ENCODE measurements around the gene NIPAL3. TPM values are rescaled to one million over a fixed set of nuclear protein-coding genes. Genes with fewer than 3 reads are reported as not detected.
A peak's percentile ranks its signal among the peaks of the same experiment; 100 is the strongest.

NIPAL3 gene
- total and polyA plus RNA-seq, 2 donors from 2014 or later, result 13.5 to 46.4 TPM

- H3K36me3 ChIP-seq (ENCODE audit: control insufficient read depth in 2 of 3, insufficient read depth in 3 of 3, low read length in 3 of 3), result peaks cover 0 to 15% (median 12%) of the 10 kb centered on the region in 3 donors
- no peak overlapping the region for H3K4me3 ChIP-seq (ENCODE audit: low read length in 3 of 3)
- H3K4me1 ChIP-seq (ENCODE audit: control insufficient read depth in 2 of 3, insufficient read depth in 2 of 3, low read depth in 1 of 3, low read length in 3 of 3), result no peaks in the 10 kb centered on the region
- no peak for DNase-seq
- H3K27me3 ChIP-seq (ENCODE audit: control insufficient read depth, insufficient read depth, low read length), result no peaks in the 10 kb centered on the region
- intact Hi-C loops (cut with DNase I), result no loop called here
- H3K9me3 ChIP-seq (ENCODE audit: control insufficient read depth in 2 of 3, insufficient read depth in 1 of 3, low read length in 3 of 3), result no peaks in the 10 kb centered on the region
- no peak overlapping the region for H3K27ac ChIP-seq (ENCODE audit: low read depth in 2 of 2, low read length in 2 of 2)
- no peak overlapping the region for H3K9ac ChIP-seq (ENCODE audit: low read length in 3 of 3)
- FAIRE-seq, result no peak
- no peak for TF ChIP-seq CTCF (IDR thresholded peaks at IDR 0.05; ENCODE audit: borderline replicate concordance, extremely low read depth, insufficient read depth)
These were observed 35.3 kb downstream of the NIPAL3 start for GRCh38 chr1:24450857-24451397.

- Histone ChIP-seq H3K4me1 (ENCODE audit: control insufficient read depth in 2 of 3, insufficient read depth in 2 of 3, low read depth in 1 of 3, low read length in 3 of 3) (no peaks in the 10 kb centered on the region), H3K9ac (ENCODE audit: low read length in 3 of 3) (no peak overlapping the region), H3K27me3 (ENCODE audit: control insufficient read depth, insufficient read depth, low read length) (no peaks in the 10 kb centered on the region), H3K36me3 (ENCODE audit: control insufficient read depth in 2 of 3, insufficient read depth in 3 of 3, low read length in 3 of 3) (peaks cover 0 to 15% (median 12%) of the 10 kb centered on the region in 3 donors), H3K9me3 (ENCODE audit: control insufficient read depth in 2 of 3, insufficient read depth in 1 of 3, low read length in 3 of 3) (no peaks in the 10 kb centered on the region), H3K27ac (ENCODE audit: low read depth in 2 of 2, low read length in 2 of 2) (no peak overlapping the region), H3K4me3 (ENCODE audit: low read length in 3 of 3) (no peak overlapping the region)
- FAIRE-seq, result no peak
- DNase-seq, result peak in 2 of 5 donors; percentile 24 to 52
- intact Hi-C loops (cut with DNase I), result no loop called here
- no peak for TF ChIP-seq CTCF (IDR thresholded peaks at IDR 0.05; ENCODE audit: borderline replicate concordance, extremely low read depth, insufficient read depth)
These were observed 36.1 kb downstream of the NIPAL3 start for GRCh38 chr1:24451746-24452145.

- Histone ChIP-seq H3K4me3 (ENCODE audit: low read length in 3 of 3) (no peak overlapping the region), H3K27ac (ENCODE audit: low read depth in 2 of 2, low read length in 2 of 2) (no peak overlapping the region), H3K27me3 (ENCODE audit: control insufficient read depth, insufficient read depth, low read length) (no peaks in the 10 kb centered on the region), H3K9me3 (ENCODE audit: control insufficient read depth in 2 of 3, insufficient read depth in 1 of 3, low read length in 3 of 3) (no peaks in the 10 kb centered on the region), H3K4me1 (ENCODE audit: control insufficient read depth in 2 of 3, insufficient read depth in 2 of 3, low read depth in 1 of 3, low read length in 3 of 3) (no peaks in the 10 kb centered on the region), H3K9ac (ENCODE audit: low read length in 3 of 3) (no peak overlapping the region), H3K36me3 (ENCODE audit: control insufficient read depth in 2 of 3, insufficient read depth in 3 of 3, low read length in 3 of 3) (peaks cover 0 to 15% (median 14%) of the 10 kb centered on the region in 3 donors)
- FAIRE-seq (no peak), DNase-seq (peak in 1 of 5 donors; percentile 56)
- intact Hi-C loops (cut with DNase I), result no loop called here
- TF ChIP-seq CTCF (IDR thresholded peaks at IDR 0.05; ENCODE audit: borderline replicate concordance, extremely low read depth, insufficient read depth), result no peak
These were observed 37.4 kb downstream of the NIPAL3 start for GRCh38 chr1:24452922-24453485.
